ENCODE data around the gene TTLL9.

Gene TTLL9

DNA sequence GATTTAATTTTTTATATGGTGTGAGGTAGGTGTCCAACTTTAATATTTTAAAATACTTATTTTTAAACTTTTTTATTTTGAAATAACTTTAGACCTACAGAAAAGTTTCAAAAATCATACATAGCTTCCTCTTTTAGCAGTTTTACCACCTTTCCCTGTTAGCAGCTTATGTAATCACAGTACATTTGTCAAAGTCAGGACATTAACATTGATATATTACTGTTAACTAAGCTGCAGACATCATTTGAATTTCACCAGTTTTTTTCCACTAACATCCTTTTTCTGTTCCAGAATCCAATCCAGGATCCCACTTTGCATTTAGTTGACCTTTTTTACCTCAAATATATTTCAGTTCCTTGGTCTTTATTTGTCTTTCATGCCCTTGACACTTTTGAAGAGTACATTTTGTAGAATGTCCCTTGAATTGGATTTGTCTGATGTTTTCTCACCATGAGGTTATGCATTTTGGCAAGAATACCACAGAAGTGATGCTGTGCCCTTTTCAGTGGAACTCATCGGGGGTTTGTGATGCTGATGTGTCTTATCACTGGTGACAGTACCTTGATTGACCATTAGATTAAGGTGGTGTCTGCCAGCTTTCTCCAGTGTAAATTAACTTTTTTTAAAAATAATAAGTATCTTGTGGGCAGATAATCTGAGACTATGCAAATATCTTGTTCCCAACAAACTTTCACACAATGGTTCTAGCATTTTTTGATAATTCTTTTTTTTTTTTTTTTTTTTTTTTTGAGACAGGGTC, 33.4 kb downstream of the TTLL9 start:
- DNase-seq (ENCODE audit: low read depth), result no peak
- TF ChIP-seq, protein P1, sequence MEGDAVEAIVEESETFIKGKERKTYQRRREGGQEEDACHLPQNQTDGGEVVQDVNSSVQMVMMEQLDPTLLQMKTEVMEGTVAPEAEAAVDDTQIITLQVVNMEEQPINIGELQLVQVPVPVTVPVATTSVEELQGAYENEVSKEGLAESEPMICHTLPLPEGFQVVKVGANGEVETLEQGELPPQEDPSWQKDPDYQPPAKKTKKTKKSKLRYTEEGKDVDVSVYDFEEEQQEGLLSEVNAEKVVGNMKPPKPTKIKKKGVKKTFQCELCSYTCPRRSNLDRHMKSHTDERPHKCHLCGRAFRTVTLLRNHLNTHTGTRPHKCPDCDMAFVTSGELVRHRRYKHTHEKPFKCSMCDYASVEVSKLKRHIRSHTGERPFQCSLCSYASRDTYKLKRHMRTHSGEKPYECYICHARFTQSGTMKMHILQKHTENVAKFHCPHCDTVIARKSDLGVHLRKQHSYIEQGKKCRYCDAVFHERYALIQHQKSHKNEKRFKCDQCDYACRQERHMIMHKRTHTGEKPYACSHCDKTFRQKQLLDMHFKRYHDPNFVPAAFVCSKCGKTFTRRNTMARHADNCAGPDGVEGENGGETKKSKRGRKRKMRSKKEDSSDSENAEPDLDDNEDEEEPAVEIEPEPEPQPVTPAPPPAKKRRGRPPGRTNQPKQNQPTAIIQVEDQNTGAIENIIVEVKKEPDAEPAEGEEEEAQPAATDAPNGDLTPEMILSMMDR (IDR thresholded peaks at IDR 0.05; ENCODE audit: insufficient read depth, low read depth, low read length, missing control alignments), result no peak
- no peak overlapping the region for H3K4me3 ChIP-seq (ENCODE audit: low read length)

DNA sequence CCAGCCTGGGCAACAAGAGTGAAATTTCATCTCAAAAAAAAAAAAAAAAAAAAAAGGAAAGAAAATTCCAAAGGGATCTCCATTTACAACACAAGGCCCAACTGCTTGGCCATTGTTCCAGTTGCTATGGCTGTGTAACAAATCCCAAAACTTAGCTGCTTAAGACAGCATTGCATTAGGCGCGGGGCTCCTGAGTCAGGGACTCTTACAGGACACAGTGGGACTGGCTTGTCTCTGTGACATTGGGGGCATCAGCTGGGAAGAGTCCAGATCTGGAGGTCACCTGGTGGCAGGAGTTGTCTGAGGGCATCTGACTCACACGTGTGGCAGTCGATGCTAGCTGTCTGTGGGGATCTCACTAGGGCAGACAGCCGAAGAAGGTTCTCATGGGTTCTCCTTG, 35.6 kb downstream of the TTLL9 start:
- TF ChIP-seq, protein P1 (IDR thresholded peaks at IDR 0.05; ENCODE audit: insufficient read depth, low read depth, low read length, missing control alignments), result no peak
- DNase-seq (ENCODE audit: low read depth), result no peak
- no peak overlapping the region for H3K4me3 ChIP-seq (ENCODE audit: low read length)

DNA sequence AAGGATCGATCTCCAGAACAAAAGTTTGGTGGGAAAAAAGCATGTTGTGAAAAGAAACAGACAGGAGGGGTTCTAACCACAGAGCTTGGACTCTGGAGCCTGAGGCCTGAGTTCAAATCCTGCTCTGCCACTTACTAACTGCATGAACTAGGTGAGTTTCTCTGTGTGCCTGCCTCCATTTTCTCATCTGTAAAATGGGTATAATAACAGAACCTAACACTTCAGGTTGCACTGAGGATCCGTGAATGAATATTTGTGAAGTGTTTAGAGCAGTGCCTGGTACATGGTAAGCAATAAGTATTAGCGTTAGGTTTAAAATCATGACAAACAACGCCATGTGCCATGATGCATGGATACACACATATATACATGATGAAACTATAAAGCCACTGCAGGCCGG, 36.6 kb downstream of the TTLL9 start:
- DNase-seq (ENCODE audit: low read depth), result no peak
- TF ChIP-seq, protein P1 (IDR thresholded peaks at IDR 0.05; ENCODE audit: insufficient read depth, low read depth, low read length, missing control alignments), result no peak
- H3K4me3 ChIP-seq (ENCODE audit: low read length), result no peak overlapping the region

DNA sequence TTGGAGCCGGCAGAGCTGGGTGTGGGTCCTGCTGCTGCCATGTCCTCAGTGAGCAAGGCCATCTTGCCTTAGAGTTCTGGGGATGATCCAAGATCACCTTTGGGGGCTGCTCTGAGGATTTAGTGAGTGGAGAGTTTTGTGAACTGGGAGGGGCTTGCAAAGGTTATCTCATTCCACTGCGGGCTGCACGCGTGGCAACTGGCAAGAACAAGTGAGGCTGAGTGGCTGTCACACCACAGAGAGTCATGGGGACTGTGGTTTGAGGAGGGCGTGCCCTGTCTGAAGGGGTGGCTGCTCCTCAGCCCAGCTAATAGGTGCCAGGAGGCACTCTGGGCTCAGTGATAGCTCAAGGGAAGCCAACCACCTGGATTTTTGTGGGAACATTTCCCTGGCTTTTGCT, 37.6 kb downstream of the TTLL9 start:
- TF ChIP-seq, protein P1 (IDR thresholded peaks at IDR 0.05; ENCODE audit: insufficient read depth, low read depth, low read length, missing control alignments), result no peak
- DNase-seq (ENCODE audit: low read depth), result no peak
- H3K4me3 ChIP-seq (ENCODE audit: low read length), result no peak overlapping the region

DNA sequence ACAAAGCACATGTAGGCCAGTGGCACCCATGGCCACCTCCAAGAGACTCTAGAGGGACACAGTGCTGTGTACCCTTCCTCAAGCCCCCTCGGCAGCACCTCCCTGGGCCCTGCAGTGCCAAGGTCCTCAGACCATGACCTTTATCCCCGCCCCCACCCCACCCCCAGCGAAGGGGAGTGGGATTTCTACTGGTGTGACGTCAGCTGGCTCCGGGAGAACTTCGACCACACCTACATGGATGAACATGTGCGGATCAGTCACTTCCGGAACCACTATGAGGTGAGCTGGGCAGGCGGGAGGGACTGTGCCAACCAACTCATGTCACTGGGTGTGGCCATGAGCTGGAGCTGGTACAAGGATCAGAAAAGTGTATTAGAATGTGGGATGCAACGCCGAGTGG, 38.0 kb downstream of the TTLL9 start:
- TF ChIP-seq, protein P1 (IDR thresholded peaks at IDR 0.05; ENCODE audit: insufficient read depth, low read depth, low read length, missing control alignments), result no peak
- DNase-seq (ENCODE audit: low read depth), result no peak
- H3K4me3 ChIP-seq (ENCODE audit: low read length), result no peak overlapping the region

DNA sequence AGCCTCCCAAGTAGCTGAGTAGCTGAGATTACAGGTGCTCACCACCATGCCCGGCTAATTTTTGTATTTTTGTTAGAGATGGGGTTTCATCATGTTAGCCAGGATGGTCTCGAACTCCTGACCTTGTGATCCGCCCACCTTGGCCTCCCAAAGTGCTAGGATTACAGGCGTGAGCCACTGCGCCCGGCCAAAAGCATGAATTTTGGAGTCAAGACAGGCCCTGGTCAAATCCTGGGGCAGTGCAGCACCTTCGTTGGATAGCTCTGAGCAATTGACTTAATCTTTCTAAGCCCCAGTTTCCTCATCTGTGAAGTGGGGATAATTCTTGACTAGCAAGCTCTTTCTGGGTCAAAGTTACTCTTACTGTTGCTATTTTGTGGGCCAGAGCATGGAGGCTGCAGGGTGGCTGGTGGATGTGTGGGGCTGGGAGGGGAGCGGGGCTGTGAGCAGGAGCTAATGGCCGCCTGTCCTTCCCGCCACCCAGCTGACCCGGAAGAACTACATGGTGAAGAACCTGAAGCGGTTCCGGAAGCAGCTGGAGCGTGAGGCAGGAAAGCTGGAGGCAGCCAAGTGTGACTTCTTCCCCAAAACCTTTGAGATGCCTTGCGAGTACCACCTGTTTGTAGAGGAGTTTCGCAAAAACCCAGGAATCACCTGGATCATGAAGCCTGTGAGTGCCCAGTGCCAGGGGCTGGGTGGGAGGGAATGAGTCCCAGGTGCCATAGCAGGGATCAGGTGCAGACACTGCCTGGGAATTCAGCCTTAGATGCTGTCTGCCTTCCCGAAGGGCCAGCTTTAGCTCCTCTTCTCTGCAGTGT, 39.0 kb downstream of the TTLL9 start:
- no peak for DNase-seq (ENCODE audit: low read depth)
- no peak overlapping the region for H3K4me3 ChIP-seq (ENCODE audit: low read length)
- TF ChIP-seq, protein P1 (IDR thresholded peaks at IDR 0.05; ENCODE audit: insufficient read depth, low read depth, low read length, missing control alignments), result no peak
